HL-60/S4 treated with retinoic acid at 250 ng/mL for 4 days and 3 days (cell line): ENCODE data around the gene LCN15.
"Not testable (repeated sequence)": the region's sequence is repeated elsewhere in the genome, so short reads cannot be mapped to it uniquely, and the experiment has no call there.

ENCODE experiments used
- in situ Hi-C: fragments of 300-500 bp; cut with MboI; formaldehyde crosslinking; loops from 2 replicates; pipeline ENCODE4 v1.7.0; 2022; ENCODE audit warnings: low sequenced_read_pairs

Gene LCN15

DNA sequence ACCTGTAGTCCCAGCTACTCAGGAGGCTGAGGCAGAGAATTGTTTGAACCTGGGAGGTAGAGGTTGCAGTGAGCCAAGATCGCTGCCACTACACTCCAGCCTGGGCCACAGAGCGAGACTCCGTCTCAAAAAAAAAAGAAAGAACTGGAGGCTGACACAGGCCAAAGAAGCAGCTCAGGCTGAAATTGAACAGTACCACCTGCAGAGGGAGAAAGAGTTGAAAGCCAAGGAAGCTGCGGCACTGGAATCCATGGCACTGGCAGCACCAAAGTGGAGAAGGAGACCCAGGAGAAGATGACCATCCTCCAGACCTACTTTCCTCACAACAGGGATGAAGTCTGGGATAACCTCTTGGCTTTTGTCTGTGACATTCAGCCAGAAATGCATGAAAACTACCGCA lies 15.5 kb upstream of the LCN15 start:
- in situ Hi-C loops = loop anchor here (25.0 kb wide), 1 partner anchor 257 kb away; the partner anchor contains the start of genes ABCA2, FUT7 and NPDC1

DNA sequence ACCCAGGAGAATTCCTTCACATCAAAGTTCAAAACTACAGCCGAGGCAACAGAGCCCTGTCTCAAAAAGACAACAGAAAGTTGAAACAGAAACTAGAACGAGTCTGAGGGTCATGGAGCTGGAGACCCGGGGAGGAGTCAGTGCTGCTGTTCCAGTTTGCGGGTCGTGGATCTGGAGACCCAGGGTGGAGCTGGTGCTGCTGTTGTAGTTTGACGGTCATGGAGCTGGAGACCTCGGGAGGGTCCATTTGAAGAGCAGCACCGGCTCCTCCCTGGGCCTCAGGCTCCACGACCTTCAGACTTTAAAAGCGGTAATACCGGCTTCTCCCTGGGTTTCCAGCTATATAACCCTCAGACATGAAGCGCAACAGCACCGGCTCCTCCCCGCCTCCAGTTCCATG lies 13.0 kb upstream of the LCN15 start:
- in situ Hi-C loops = loop anchor here (25.0 kb wide), 1 partner anchor 260 kb away; the partner anchor contains the start of genes ABCA2, FUT7 and NPDC1

DNA sequence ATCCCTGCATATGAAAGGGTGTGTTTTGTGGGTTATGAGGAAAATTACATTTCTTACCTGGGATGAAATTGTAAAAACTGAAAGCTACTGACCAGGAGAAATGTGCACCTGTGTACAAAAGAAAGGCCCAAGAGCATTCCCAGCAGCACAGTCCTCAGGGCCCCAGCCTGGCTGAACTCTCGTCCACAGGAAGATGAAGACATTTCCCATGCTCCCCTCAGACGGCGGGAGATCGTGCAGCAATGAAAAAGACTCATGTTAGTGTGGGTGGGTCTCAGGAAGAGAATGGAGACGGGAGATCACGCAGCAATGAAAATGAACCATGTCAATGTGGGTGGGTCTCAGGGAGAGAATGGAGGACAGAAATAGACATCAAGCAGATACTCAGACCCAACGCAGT lies 12.6 kb upstream of the LCN15 start:
- in situ Hi-C loops = loop anchor here (25.0 kb wide), 1 partner anchor 260 kb away; the partner anchor contains the start of genes ABCA2, FUT7 and NPDC1

DNA sequence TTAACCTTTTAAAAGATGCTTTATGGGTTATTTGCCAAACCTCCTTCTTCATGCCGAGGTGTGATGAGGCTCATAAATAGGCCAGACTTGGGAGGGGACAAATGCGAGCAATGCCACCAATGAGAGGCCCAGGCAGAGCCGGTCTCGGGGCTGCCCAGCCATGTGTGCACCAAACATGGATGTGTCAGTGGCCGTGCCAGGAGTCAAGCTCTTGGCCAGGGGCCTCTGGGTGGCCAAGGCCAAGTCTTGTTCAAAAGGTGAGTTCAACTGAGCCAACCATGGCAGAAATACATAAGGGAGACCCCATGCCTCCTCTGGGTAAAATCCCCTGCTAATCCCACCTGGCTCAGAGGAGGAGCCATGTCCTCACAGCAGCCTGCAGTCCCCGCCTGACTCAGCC lies 10.9 kb upstream of the LCN15 start:
- in situ Hi-C loops = loop anchor here (25.0 kb wide), 1 partner anchor 262 kb away; the partner anchor contains the start of genes ABCA2, FUT7 and NPDC1

DNA sequence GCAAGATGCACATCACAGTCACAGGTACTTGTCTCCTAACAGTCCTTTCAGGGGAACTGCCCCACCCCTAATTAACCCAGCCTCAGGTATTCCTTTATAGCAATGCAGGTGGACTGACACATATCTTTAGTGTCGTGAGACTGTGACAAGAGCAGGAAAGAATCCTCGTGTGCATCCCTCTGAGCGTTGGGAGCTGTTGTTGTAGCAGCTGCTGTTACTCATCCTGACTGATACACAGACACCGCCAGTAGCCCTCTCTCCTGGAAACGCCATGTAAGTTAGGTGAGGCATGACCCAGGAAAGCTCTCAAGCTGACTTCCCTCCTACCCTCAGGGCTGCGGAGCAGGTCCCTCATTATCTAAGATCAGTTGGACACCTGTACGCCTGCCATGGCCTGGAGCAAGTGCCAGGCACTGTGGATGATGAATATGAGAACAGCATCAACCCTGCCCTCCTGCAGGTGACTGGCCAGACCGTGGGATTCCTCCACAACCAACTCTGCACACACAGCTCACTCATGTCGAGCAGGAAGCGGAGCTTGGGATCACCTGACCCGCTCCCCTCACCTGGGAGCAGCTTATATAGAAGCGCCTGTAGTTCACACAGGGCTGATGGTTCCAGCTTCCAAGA lies 10.2 kb upstream of the LCN15 start:
- in situ Hi-C loops = loop anchor here (25.0 kb wide), 1 partner anchor 263 kb away; the partner anchor contains the start of genes ABCA2, FUT7 and NPDC1

DNA sequence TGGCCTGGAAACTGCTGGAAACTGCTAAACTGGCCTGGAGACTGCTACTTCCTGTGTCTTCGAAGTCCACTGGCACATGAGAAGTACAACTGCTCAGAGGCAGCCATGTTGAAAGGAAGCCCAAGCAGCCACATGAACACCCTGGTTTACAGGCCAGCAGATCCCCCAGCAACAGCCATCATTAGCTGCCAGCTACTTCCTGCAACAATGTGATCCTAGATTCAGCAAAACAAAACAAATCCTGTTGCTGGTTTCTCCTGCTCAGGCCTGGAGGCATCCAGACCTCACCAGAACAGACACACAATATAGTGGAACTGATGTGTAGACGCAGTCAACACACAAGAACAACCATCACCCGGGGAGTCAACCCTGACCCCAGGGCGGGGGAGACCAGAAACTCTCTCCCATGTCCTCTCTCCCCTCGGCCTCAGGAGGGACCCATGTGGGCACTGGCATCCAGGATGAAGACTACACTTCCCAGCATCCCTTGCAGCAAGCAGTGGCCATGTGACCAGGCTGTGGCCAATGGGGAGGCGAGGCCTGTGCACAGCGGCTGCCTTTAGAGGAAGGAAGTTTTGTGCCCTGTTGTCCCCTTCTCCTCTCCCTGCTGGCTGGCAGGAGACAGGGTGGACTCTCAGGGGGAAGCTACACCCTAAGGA lies 9.2 kb upstream of the LCN15 start:
- in situ Hi-C loops = no loop called here

DNA sequence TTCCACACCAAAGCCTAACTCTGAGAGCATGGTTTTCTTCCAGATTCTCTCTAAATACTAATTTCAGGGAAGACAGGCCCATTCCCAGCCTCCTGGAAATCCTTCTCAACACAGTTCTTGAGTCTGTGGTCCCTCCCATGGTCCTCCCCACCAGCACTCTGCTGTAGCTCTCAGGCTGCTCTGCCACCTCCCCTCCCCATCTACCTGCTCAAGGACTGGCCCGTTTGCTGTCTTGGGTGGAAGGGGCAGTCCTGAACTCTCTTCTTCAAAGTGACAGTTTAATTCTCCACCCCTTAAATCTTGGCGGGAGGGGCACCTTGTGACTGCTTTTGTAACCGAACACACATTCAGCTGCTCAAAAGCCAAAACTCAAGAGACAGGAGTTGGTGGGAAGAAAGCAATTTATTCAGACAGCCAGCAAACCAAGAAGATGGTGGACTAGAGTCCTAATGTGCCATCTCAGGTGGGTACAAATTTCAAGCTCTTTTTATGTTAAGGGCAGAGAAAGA lies 7.6 kb upstream of the LCN15 start:
- in situ Hi-C loops = no loop called here

DNA sequence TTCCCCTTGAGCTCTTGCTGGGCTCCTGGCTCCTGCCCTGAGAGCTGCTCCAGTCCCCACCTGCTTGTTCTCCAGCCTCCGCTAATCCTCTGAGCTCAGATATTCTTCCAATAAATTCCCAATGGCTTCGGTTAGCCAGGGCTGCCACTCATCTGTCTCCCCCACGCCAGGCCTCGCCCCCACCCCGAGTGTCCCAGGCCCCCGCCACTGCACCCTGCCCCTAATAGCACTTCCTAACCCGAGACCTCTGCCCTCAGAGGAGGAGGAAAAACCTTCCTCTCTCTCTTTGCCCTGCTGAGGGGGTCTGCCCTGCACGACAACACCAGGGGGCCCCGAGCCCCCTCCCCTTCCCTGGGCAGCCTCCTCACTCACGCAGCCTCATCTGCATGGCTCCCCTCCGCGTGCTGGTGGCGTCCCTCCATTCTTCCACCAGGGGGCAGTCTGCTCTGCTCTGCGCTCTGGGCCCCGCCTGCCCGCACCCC lies 5.4 kb upstream of the LCN15 start:
- in situ Hi-C loops = no loop called here

DNA sequence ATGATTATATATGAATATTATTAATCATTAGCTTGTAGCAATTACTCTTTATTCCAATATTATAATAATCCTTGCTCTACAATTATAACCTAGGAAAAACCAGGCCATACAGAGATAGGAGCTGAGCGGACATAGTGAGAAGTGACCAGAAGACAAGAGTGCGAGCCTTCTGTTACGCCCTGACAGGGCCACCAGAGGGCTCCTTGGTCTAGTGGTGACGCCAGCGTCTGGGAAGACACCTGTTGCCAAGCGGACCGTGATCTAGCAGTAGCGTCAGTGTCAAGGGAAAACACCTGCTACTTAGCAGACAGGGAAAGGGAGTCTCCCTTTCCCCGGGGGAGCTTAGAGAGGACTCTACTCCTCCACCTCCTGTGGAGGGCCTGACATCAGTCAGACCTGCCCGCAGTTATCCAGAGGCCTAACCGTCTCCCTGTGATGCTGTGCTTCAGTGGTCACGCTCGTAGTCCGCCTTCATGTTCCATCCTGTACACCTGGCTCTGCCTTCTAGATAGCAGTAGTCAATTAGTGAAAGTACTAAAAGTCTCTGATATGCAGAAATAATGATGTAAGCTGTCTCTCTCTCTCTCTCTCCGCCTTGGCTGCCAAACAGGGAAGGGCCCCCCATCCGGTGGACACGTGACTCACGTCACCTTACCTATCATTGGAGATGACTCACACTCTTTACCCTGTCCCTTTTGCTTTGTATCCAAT lies 2.2 kb upstream of the LCN15 start:
- in situ Hi-C loops = not testable (repeated sequence)

DNA sequence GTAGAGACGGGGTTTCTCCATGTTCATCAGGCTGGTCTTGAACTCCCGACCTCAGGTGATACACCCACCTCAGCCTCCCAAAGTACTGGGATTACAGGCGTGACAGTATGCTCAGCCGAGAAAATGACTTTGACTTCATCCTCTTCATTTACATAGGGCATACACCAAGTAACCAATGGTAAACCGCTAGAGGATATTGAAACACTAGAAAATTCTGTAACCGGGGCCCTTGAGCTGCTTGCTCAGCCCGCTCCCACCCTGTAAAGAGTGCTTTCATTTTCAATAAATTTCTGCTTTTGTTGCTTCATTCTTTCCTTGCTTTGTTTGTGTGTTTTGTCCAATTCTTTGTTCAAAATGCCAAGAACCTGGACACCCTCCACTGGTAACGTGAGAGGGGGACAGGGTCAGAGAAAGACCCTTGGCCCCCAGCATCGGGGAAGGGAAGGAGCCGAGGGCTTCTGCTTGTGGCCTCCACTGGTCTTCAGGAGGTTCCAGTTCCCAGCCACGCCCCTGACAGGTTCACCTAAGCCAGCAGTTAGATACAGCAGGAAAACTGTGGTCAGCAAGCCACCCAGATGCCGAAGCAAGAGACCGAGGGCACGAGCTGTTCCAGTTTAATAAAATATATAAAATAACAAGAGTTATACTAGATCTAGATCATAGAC lies 1.6 kb upstream of the LCN15 start:
- in situ Hi-C loops = not testable (repeated sequence)

DNA sequence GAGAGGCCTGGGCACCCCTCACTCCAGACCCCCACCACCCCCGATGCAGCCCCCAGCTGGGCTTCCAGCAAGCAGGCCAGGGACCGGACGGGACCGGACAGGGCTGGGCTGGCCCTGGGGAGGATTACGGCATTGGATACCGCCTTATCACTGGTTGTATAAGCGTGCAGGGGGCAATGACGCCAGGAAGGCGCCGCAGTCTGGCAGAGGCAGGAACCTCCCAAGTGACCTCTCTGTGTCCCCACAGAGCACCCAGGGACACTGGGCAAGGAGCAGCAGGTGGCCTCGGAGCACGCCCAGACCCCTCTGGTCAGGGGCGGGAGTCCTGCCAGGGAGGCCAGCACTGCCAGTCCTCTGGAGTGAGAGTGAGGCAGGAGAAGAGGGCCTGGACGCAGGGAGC lies 723 bp upstream of the LCN15 start:
- in situ Hi-C loops = no loop called here

DNA sequence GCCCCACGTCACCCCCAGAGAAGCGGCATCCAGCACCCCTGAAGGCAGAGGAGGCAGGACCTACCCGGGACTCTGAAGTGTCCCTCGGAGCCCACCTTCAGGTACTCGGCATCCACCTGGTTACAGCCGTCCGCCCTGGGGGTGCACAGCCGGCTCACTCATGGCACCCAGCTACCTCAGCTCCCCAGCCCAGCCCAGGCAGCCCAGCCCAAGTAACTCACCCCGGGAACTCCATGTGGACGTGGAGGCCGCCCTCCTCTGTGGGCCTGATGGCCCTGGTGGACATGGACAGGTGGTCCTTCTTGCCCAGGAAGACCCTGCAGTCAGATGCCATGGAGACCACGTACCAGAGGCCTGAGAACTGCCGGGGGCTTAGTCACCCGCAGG lies 676 bp downstream of the LCN15 start:
- in situ Hi-C loops = no loop called here

DNA sequence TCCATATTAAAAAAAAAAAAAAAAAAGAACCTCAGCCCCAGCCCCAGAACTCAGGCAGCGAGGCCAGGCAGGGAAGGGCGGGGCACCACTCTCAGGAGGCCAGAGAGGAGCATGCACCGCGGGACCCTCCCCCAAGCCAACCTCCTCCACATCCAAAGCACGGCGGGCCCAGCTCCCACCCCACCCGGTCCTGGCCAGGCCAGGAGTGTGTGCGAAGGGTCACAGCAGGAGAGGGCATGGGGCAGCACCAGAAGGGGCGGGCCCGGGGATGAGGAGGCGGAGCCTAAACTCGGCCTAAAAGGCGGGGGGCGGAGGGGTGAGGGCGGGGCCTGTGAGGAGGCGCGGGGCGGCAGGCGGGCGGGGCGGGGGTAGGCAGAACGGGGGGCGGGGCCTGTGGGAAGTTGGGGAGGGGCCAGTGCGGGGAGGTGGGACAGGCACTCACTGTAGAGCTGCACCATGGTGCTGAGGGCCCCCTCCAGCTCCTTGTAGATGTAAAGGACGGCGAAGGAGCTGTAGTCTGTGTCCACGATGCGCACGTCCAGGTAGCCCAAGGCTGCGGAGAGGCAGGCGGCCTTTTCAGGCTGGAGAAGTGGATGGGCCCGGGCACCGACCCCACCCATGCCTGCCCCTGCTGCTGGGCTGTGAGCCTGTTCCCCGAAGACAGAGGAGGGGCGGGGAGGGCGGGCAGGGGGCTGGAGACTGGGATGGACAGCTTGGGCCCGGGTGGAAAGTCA lies 1.2 kb downstream of the LCN15 start:
- in situ Hi-C loops = no loop called here

DNA sequence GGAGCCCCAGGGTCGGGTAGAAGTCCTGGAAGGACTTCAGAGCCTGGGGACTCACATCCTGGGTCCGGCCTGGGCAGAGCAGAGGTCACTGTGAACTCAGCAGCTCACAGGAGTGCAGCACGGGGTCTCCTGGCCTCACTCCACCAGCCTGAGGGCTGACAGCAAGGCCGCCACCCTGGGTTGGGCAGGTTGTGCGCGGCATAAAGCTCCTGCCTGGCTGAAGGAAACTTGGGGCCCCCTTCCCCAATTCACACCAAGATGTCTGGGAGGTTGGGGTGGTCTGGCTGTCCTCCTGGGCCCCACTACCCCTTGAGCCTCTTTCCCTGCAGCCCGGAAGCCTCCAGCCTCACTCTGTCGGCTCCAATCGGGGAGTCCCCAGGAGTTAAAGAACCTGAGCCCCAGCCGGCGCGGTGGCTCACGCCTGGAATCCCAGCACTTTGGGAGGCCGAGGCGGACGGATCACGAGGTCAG lies 2.1 kb downstream of the LCN15 start:
- in situ Hi-C loops = no loop called here

DNA sequence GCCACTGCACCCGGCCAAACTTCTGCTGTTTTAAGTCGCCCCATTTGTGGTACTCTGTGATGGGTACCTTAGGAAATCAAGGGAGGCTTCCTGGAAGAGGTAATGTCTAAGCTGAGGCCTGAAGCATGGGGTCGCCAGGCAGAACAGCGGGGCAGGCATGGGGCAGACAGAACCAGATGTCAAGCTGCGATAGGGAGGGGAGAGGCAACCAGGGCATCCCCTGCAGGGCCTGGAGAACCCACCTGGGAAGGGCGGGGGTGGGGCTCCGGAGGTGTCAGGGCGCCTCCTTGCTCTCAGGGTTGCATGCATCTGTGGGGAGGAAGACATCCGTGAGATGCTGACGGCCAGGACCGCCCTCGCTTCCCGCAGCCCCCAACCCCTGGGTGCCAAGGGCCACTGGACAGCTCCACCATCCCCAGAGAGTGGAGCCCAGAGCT lies 2.8 kb downstream of the LCN15 start:
- in situ Hi-C loops = no loop called here

DNA sequence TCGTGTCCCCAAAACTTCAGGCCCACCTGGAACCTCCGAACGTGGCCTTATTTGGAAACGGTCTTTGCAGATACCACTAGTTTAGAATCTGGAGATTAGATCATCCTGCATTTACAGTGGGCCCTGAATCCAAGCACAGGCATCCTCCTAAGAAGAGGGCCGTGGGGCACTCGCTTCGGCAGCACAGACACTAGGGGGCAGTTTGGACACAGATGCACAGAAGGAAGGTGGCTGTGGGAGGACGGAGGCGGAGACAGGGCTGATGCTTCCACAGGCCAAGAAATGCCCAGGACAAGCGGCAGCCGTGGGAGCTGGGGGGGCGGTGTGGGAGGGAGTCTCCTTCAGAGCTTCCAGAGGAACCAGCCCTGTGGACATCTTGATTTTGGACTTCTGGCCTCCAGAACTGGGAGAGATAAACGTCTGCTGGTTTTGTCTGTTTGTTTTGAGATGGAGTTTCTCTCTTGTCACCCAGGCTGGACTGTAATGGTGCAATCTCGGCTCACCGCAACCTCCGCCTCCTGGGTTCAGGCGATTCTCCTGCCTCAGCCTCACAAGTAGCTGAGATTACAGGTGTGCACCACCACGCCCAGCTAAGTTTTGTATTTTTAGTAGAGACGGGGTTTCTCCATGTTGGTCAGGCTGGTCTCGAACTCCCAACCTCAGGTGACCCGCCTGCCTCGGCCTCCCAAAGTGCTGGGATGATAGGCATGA lies 3.3 kb downstream of the LCN15 start:
- in situ Hi-C loops = not testable (repeated sequence)

DNA sequence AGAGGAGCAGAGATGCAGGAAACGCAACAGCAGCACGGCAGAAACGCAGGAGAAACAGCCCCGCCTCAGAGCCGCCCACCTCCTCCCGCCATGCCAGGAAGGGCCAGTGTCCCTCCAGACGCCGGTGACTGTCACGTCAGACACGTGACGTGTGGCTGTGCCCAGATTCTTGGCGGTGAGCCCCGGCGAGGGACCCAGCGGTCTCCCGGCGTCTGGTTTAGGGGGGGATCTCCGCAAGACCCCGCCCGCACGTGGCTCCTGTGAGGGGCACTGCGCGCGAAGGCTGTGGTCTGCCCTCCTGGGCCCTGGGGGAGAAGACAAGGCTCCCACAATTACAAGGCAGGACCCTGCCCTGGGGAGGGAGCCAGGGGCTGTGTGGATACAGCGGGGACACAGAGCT lies 3.9 kb downstream of the LCN15 start:
- in situ Hi-C loops = no loop called here

DNA sequence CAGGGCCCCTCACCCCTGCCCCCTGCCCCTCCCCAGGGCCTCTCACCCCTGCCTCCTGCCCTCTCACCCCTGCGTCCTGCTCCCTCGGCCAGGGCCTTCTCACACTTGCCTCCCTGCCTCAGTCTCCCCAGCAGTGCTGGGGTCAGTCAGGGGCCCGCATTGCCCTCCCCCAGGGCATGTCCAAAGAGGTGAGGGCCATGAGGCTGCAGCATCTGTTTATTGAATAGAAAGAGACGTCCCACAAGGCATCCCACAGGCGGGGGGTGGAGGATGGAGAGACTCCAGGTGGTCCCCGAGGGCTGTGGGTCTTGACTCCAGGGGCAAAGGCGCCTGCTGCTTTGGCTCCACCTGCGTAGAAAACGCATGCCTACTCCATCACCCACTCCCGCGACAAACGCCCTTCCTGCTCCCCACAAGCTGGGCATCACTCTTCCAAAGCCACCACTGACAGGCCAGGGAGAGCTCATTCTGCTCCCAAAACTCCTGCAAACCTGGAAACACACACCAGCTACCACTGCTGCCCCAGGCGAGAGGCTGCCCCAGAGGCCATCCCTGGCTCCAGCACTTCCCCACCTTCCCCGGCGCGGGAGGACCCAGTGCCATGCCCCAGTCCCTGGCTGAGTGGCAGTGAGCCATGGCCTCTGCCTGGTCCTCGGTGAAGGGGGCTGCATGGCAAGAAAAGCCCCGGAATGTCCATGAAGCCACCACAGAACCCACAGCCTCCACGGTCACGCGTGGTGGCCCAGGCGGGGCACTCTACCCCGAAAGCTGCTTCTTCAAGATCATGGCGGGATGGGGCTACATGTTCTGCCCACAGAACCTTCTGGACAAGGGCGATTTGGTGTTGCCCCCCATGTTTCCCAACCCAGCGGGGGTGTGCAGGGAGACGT lies 4.6 kb downstream of the LCN15 start:
- in situ Hi-C loops = no loop called here
